Heart left ventricle (tissue), 13 donors: ENCODE measurements around the gene ARID2.

Source experiments
- CTCF ChIP-seq, 12 donors: fragments of 200-600 bp; sonication (generic) in 4 of 12; IDR thresholded peaks; one replicate each; pipeline versions ENCODE4 v1.5.0 to v1.8.0; 2018 to 2022; ENCODE audit warnings: antibody characterized with exemption in 12 of 12, mild to moderate bottlenecking in 5 of 12
- POLR2A ChIP-seq, 2 donors: fragments of 450-650 bp; IDR thresholded peaks; one replicate each; pipeline ENCODE4 v1.6.1; 2017; ENCODE audit warnings: antibody characterized with exemption in 2 of 2, mild to moderate bottlenecking in 2 of 2, moderate library complexity in 2 of 2
- donor health status: ischemic (EF 13 %, LVEDD 7.1; RV severe dilation, severe dysfunction).
- donor health status: DM: no; HTN: yes; CAD: no.
- donor health status: DM: no; HTN: no; CAD: no.
- donor health status: ischemic (EF 25% LVEDD 6.9; RV normal size, moderate dysfunction).
- donor health status: ischemic (EF 25% LVEDD 5.7; RV mildly dilated, moderate dysfunction).
- donor health status: ischemic (EF 35%, LVEDD 5.7; RV mildly dilated, moderate dysfunction).
- donor health status: nonischemic (EF 11% LVEDD 7.7; RV severe dilation, severe dysfunction).
- donor health status: DM: yes; HTN: yes; CAD: no.
- donor health status: PGD.
- donor health status: ischemic (EF 29% LVEDD 5.4; RV normal size, mild dysfunction).
- donor health status: nonischemic (EF 23%, LVEDD 6.1; RV moderate dilation, normal function).

- TF ChIP-seq CTCF (IDR thresholded peaks at IDR 0.05) = no peak
- no peak for TF ChIP-seq POLR2A (IDR thresholded peaks at IDR 0.05)
Observed at GRCh38 chr12:45895961-45896360, 166.5 kb downstream of the ARID2 start.
